Measurements from ENCODE around the gene GCNT1.

GCNT1 gene

GRCh38 chr9:76552751-76553455 lies 93.9 kb downstream of the GCNT1 start:
- no peak for FAIRE-seq
- no peak for DNase-seq (ENCODE audit: insufficient read length, low spot score)
- TF ChIP-seq TAF1 (IDR thresholded peaks at IDR 0.05; ENCODE audit: low read depth, low read length) (no peak), SPI1 (IDR thresholded peaks at IDR 0.05; ENCODE audit: low read depth, low read length) (no peak), PAX5 (IDR thresholded peaks at IDR 0.05; ENCODE audit: insufficient read depth, low read length, severe bottlenecking) (no peak), POU2F2 (IDR thresholded peaks at IDR 0.05; ENCODE audit: low read depth, low read length) (no peak), POLR2A (IDR thresholded peaks at IDR 0.05; ENCODE audit: low read depth, low read length) (no peak), POLR2AphosphoS5 (IDR thresholded peaks at IDR 0.05; ENCODE audit: low read depth, low read length) (no peak)

DNA sequence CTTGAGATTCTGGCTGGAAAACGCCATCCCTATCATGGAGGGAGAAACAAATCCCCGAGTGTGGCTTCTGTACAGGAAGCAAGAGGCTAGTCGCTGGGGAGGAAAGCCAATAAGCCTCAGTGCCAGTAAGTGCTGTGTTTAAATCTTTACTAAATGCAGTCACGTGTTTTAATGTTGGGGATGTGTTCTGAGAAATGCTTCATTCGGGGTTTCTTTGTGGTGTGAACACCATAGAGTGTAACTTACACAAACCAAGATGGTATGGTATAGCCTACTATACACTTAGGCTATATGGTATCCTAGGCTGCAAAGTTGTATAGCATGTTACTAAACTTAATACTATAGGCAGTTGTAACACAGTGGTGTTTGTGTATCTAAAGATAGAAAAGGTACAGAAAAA lies 94.7 kb downstream of the GCNT1 start:
- TF ChIP-seq POU2F2 (IDR thresholded peaks at IDR 0.05; ENCODE audit: low read depth, low read length) (no peak), PAX5 (IDR thresholded peaks at IDR 0.05; ENCODE audit: insufficient read depth, low read length, severe bottlenecking) (no peak), SPI1 (IDR thresholded peaks at IDR 0.05; ENCODE audit: low read depth, low read length) (no peak)
- peak; percentile 33 for FAIRE-seq

More for the DNA sequence above, 94.7 kb downstream of the GCNT1 start:
- no peak for DNase-seq (ENCODE audit: insufficient read length, low spot score)
